ENCODE data around the gene TSPAN9. TPM values are rescaled to one million over a fixed set of nuclear protein-coding genes. Genes with fewer than 3 reads are reported as not detected.
"Not testable (repeated sequence)": the region's sequence is repeated elsewhere in the genome, so short reads cannot be mapped to it uniquely, and the experiment has no call there.

The TSPAN9 gene
- total RNA-seq, 1 experiment from 2014 or later = 18.8 TPM

GRCh38 chr12:3042826-3043225 lies 34.4 kb upstream of the TSPAN9 start:
- no peak for DNase-seq (ENCODE audit: low spot score)
- in situ Hi-C loops (cut with HindIII; ENCODE audit: low sequenced_read_pairs) = no loop called here

- DNase-seq (ENCODE audit: low spot score) = no peak
- in situ Hi-C loops (cut with HindIII; ENCODE audit: low sequenced_read_pairs) = no loop called here
Measured at GRCh38 chr12:3043406-3043805, 33.8 kb upstream of the TSPAN9 start.

GRCh38 chr12:3044141-3044630 lies 33.0 kb upstream of the TSPAN9 start:
- in situ Hi-C loops (cut with HindIII; ENCODE audit: low sequenced_read_pairs) = no loop called here
- DNase-seq (ENCODE audit: low spot score) = no peak

GRCh38 chr12:3045494-3045893 lies 31.7 kb upstream of the TSPAN9 start:
- no peak for DNase-seq (ENCODE audit: low spot score)
- in situ Hi-C loops (cut with HindIII; ENCODE audit: low sequenced_read_pairs) = no loop called here

GRCh38 chr12:3045989-3046388 lies 31.2 kb upstream of the TSPAN9 start:
- no peak for DNase-seq (ENCODE audit: low spot score)
- in situ Hi-C loops (cut with HindIII; ENCODE audit: low sequenced_read_pairs) = no loop called here

GRCh38 chr12:3046441-3047200 lies 30.6 kb upstream of the TSPAN9 start:
- DNase-seq (ENCODE audit: low spot score) = no peak
- in situ Hi-C loops (cut with HindIII; ENCODE audit: low sequenced_read_pairs) = no loop called here

GRCh38 chr12:3047961-3048360 lies 29.2 kb upstream of the TSPAN9 start:
- DNase-seq (ENCODE audit: low spot score) = no peak
- in situ Hi-C loops (cut with HindIII; ENCODE audit: low sequenced_read_pairs) = no loop called here

GRCh38 chr12:3048540-3048939 lies 28.6 kb upstream of the TSPAN9 start:
- in situ Hi-C loops (cut with HindIII; ENCODE audit: low sequenced_read_pairs) = no loop called here
- DNase-seq (ENCODE audit: low spot score) = no peak

GRCh38 chr12:3049176-3049575 lies 28.0 kb upstream of the TSPAN9 start:
- in situ Hi-C loops (cut with HindIII; ENCODE audit: low sequenced_read_pairs) = no loop called here
- DNase-seq (ENCODE audit: low spot score) = no peak

- in situ Hi-C loops (cut with HindIII; ENCODE audit: low sequenced_read_pairs) = no loop called here
- peak; percentile 58 for DNase-seq (ENCODE audit: low spot score)
Measured at GRCh38 chr12:3049611-3050249, 27.4 kb upstream of the TSPAN9 start.

- DNase-seq (ENCODE audit: low spot score) = no peak
- in situ Hi-C loops (cut with HindIII; ENCODE audit: low sequenced_read_pairs) = no loop called here
Measured at GRCh38 chr12:3054374-3054773, 22.8 kb upstream of the TSPAN9 start.

GRCh38 chr12:3055026-3055703 lies 22.0 kb upstream of the TSPAN9 start:
- in situ Hi-C loops (cut with HindIII; ENCODE audit: low sequenced_read_pairs) = no loop called here
- DNase-seq (ENCODE audit: low spot score) = no peak

- DNase-seq (ENCODE audit: low spot score) = no peak
- in situ Hi-C loops (cut with HindIII; ENCODE audit: low sequenced_read_pairs) = no loop called here
Measured at GRCh38 chr12:3055704-3056467, 21.3 kb upstream of the TSPAN9 start.

- in situ Hi-C loops (cut with HindIII; ENCODE audit: low sequenced_read_pairs) = no loop called here
- peak; percentile 87 for DNase-seq (ENCODE audit: low spot score)
Measured at GRCh38 chr12:3061059-3061458, 16.1 kb upstream of the TSPAN9 start.

- in situ Hi-C loops (cut with HindIII; ENCODE audit: low sequenced_read_pairs) = no loop called here
- DNase-seq (ENCODE audit: low spot score) = no peak
Measured at GRCh38 chr12:3061501-3062215, 15.5 kb upstream of the TSPAN9 start.

GRCh38 chr12:3065300-3065699 lies 11.9 kb upstream of the TSPAN9 start:
- DNase-seq (ENCODE audit: low spot score) = no peak
- in situ Hi-C loops (cut with HindIII; ENCODE audit: low sequenced_read_pairs) = no loop called here

- in situ Hi-C loops (cut with HindIII; ENCODE audit: low sequenced_read_pairs); DNase-seq (ENCODE audit: low spot score): not testable (repeated sequence)
Measured at GRCh38 chr12:3065846-3066245, 11.3 kb upstream of the TSPAN9 start.

- DNase-seq (ENCODE audit: low spot score) = no peak
- in situ Hi-C loops (cut with HindIII; ENCODE audit: low sequenced_read_pairs) = no loop called here
Measured at GRCh38 chr12:3069714-3070113, 7.5 kb upstream of the TSPAN9 start.

GRCh38 chr12:3071107-3071506 lies 6.1 kb upstream of the TSPAN9 start:
- DNase-seq (ENCODE audit: low spot score) = no peak
- in situ Hi-C loops (cut with HindIII; ENCODE audit: low sequenced_read_pairs) = no loop called here

All from G401 (cell line).